Smooth muscle cell of the coronary artery (primary cell): Measurements from ENCODE around the gene PLSCR2. TPM values are rescaled to one million over a fixed set of nuclear protein-coding genes. Genes with fewer than 3 reads are reported as not detected.

Source experiments
- total RNA-seq: library from RNA; depleted of rRNA; stranded (reverse); fragments of >200 nt; gene quantifications from 2 replicates; pipeline ENCODE4 v1.2.3, GENCODE V29; 2014; ENCODE audit warnings: low replicate concordance

The PLSCR2 gene, protein sequence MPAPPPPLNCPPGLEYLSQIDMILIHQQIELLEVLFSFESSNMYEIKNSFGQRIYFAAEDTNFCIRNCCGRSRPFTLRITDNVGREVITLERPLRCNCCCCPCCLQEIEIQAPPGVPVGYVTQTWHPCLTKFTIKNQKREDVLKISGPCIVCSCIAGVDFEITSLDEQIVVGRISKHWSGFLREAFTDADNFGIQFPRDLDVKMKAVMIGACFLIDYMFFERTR
- total RNA-seq = 0.38 TPM in 1 of 2 replicates, not detected in the other

DNA sequence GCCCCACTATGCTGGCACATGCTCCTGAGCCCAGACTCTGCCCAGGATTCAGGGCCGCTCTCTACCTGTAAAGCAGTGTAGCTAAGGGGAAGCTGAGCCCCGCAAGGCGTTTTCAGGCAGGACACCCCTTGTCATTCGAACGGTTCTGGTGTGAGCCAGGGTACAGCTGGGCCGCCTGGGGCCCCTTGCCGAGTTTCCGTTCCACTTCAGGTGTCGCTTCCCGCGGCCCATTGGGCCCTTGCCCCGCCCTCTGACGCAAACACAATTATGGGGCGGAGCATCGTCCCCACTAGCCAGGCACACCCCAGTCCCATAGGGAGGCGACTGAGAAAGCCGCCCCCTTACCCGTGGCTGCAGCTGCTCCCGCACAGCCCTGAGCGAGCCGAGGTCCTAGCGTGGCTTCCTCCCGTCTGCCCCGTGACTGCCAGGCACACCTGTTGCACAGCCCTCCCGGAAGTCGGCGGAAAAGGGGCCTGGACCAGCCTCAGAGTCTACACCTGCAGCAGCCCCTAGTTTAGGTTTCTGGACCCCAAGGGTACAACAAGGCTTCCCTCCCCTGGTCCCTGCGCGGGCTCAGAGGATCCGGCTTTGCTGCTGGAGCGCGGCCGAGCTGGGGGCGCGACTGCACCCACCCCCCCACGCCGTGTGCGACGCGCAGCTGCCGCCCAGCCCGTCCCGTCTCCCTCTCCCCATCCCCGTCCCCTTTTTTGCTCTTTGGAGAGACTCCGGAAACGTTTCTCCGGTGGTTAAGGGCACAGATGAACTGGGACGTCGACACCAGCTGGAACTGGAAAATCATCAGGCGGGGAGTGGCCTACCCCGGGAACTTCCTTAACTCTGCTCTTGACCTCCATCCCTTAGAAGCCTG lies at the start of gene PLSCR2:
PLSCR2 (minus strand) TSS at position 412 of the 868 bp plus-strand sequence. CDS start 9,657 bp downstream, outside the sequence.

Other genes starting within 250 kb of the PLSCR2 start
- 37.4 and 52.2 TPM in 2 replicates for gene PLSCR4, start 218.5 kb downstream of the PLSCR2 start, total RNA-seq
- 17.9 and 53.1 TPM in 2 replicates for gene PLSCR1, start 75.0 kb upstream of the PLSCR2 start, total RNA-seq
- gene PLSCR5, start 135.8 kb upstream of the PLSCR2 start, total RNA-seq = not detected in 2 replicates